ENCODE results near the gene RASGRP2.

GRCh38 chr11:64750361-64751054 lies 6.6 kb upstream of the RASGRP2 start:
- TF ChIP-seq ZBTB7A (tag by site-specific recombination; IDR thresholded peaks at IDR 0.05; ENCODE audit: low read depth), result no peak
- TF ChIP-seq, protein P1, sequence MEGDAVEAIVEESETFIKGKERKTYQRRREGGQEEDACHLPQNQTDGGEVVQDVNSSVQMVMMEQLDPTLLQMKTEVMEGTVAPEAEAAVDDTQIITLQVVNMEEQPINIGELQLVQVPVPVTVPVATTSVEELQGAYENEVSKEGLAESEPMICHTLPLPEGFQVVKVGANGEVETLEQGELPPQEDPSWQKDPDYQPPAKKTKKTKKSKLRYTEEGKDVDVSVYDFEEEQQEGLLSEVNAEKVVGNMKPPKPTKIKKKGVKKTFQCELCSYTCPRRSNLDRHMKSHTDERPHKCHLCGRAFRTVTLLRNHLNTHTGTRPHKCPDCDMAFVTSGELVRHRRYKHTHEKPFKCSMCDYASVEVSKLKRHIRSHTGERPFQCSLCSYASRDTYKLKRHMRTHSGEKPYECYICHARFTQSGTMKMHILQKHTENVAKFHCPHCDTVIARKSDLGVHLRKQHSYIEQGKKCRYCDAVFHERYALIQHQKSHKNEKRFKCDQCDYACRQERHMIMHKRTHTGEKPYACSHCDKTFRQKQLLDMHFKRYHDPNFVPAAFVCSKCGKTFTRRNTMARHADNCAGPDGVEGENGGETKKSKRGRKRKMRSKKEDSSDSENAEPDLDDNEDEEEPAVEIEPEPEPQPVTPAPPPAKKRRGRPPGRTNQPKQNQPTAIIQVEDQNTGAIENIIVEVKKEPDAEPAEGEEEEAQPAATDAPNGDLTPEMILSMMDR (tag by site-specific recombination; IDR thresholded peaks at IDR 0.05), result no peak
- TF ChIP-seq ZNF596 (tag by site-specific recombination; IDR thresholded peaks at IDR 0.05), result no peak
- TF ChIP-seq ZNF521 (tag by site-specific recombination; IDR thresholded peaks at IDR 0.05), result no peak

Data from HEK293 (cell line).